Measurements from ENCODE around the gene BMP7. TPM values are rescaled to one million over a fixed set of nuclear protein-coding genes. Genes with fewer than 3 reads are reported as not detected.
"Not testable (repeated sequence)": the region's sequence is repeated elsewhere in the genome, so short reads cannot be mapped to it uniquely, and the experiment has no call there.

The BMP7 gene
- total RNA-seq, 1 donor from 2014 or later, result 3.7 TPM

DNA sequence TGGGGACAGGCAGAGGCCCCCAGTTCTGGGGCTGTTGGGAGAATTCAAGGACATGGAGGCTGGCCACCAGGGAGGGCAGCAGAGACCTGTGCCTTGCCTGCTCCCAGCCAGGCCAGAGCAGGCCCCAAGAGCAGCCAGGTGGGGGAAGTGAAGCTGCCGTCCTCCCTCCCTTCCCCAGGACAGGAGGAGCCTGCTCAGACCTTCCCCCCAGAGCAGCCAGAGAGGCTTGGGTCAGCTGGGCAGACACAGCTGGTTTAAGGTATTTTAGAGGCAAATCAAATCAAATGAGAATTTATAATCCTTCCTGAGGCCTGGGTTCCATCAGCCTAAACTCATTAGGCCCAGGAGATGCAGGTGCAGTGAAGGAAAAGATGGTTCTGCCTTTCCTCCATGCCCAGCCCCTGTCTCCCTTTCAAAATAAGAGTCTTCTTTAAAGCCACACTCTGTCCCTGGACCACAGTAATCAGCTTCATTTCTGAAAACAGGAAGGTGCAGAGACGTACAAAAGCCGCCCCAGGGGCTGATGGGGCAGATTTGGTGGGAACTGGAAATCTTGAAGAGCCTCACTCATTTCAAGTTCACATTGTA, 21.7 kb downstream of the BMP7 start:
- no peaks in the 10 kb centered on the region for H3K4me1 ChIP-seq (ENCODE audit: control insufficient read depth in 3 of 3, insufficient read depth in 3 of 3, low read length in 3 of 3)
- H3K27ac ChIP-seq (ENCODE audit: low read depth, low read length), result no peak overlapping the region
- H3K27me3 ChIP-seq (ENCODE audit: control insufficient read depth in 3 of 3, insufficient read depth in 3 of 3, low read length in 3 of 3), result peaks cover 0 to 16% (median 2%) of the 10 kb centered on the region in 3 donors
- H3K9me3 ChIP-seq (ENCODE audit: control insufficient read depth in 3 of 3, low read length in 3 of 3), result peaks cover 0 to 2% (median 0%) of the 10 kb centered on the region in 3 donors
- no peak overlapping the region for H3K9ac ChIP-seq (ENCODE audit: low read depth in 1 of 3, low read length in 3 of 3)
- H3K36me3 ChIP-seq (ENCODE audit: control insufficient read depth in 3 of 3, insufficient read depth in 3 of 3, low read length in 3 of 3), result no peaks in the 10 kb centered on the region
- H3K4me3 ChIP-seq (ENCODE audit: low read length in 3 of 3), result no peak overlapping the region

DNA sequence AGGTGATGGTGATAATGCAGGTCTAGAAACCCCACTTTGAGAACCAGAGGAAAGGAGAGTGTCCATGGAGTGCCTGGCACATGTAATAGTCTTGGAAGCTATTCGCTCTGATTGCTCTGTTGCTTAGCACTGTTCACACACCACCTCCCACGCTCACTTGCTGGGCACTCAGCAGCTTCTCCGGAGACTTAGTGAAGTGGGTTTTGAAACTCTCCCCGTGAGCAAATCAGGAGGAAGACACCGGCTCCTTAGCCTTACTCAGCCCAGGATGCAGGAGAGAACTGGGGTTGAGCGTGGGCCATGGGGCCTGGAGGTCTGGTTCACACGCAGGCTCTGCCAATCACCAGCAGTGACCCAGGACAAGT, 22.2 kb downstream of the BMP7 start:
- H3K4me3 ChIP-seq (ENCODE audit: low read length in 3 of 3), result no peak overlapping the region
- H3K27ac ChIP-seq (ENCODE audit: low read depth, low read length), result no peak overlapping the region
- H3K9me3 ChIP-seq (ENCODE audit: control insufficient read depth in 3 of 3, low read length in 3 of 3), result peaks cover 0 to 2% (median 0%) of the 10 kb centered on the region in 3 donors
- H3K4me1 ChIP-seq (ENCODE audit: control insufficient read depth in 3 of 3, insufficient read depth in 3 of 3, low read length in 3 of 3), result no peaks in the 10 kb centered on the region
- H3K9ac ChIP-seq (ENCODE audit: low read depth in 1 of 3, low read length in 3 of 3), result no peak overlapping the region
- peaks cover 0 to 11% (median 0%) of the 10 kb centered on the region in 3 donors for H3K27me3 ChIP-seq (ENCODE audit: control insufficient read depth in 3 of 3, insufficient read depth in 3 of 3, low read length in 3 of 3)
- H3K36me3 ChIP-seq (ENCODE audit: control insufficient read depth in 3 of 3, insufficient read depth in 3 of 3, low read length in 3 of 3), result no peaks in the 10 kb centered on the region

DNA sequence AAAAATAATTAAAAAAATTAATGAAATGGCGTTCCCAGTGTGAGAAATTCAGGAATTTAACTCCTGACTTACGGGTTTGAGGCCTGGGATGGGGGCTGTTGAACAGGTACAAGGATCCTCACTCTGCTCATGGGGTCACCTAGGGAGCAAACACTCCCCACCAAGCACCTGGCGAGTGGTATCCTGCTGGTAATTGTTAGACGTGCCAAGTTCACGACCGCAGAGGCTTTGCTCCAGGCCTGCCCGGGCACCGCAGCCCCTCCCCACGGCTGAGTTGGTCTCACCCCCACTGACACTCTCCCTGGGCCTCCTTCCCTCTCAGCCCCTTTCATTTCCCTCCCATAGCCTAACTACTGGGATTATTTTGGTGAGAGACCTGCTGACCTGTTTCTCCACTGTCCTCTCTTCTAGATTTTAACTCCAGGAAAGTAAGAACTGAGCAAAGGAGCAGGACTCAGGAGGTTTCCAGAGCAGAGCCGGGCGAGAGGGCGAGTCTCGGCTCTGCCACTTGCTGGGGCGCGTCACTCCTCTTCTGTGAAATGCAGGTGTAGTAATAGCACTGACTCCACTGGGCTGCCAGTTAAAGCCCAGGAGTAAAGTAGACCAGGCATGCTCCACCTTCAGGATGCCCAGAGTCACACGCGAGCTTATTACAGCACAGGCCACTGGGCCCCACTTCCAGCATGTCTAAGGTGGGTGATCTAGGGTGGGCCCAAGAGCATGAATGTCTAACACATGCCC, 22.8 kb downstream of the BMP7 start:
- Histone ChIP-seq H3K36me3 (ENCODE audit: control insufficient read depth in 3 of 3, insufficient read depth in 3 of 3, low read length in 3 of 3) (no peaks in the 10 kb centered on the region), H3K9me3 (ENCODE audit: control insufficient read depth in 3 of 3, low read length in 3 of 3) (peaks cover 0 to 2% (median 0%) of the 10 kb centered on the region in 3 donors), H3K9ac (ENCODE audit: low read depth in 1 of 3, low read length in 3 of 3) (no peak overlapping the region), H3K4me3 (ENCODE audit: low read length in 3 of 3) (no peak overlapping the region), H3K4me1 (ENCODE audit: control insufficient read depth in 3 of 3, insufficient read depth in 3 of 3, low read length in 3 of 3) (no peaks in the 10 kb centered on the region), H3K27me3 (ENCODE audit: control insufficient read depth in 3 of 3, insufficient read depth in 3 of 3, low read length in 3 of 3) (peaks cover 0 to 11% (median 0%) of the 10 kb centered on the region in 3 donors), H3K27ac (ENCODE audit: low read depth, low read length) (no peak overlapping the region)

DNA sequence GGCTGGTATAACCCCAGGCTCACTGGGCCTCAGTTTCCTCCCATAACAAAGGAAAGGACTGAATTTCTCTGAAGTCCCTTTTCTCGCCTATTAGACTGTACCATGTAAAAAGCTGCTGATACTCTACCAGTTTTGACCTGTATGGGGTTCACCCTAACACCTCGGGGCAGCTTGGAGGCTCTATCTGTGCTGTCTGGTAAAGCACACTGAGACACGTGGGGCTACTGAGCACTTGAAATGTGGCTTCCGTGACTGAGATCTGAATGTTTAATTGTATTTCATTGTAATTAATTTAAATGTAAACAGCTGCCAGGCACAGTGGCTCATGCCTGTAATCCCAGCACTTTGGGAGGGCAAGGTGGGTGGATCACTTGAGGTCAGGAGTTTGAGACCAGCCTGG, 24.0 kb downstream of the BMP7 start:
- Histone ChIP-seq H3K9me3 (ENCODE audit: control insufficient read depth in 3 of 3, low read length in 3 of 3) (no peaks in the 10 kb centered on the region), H3K27ac (ENCODE audit: low read depth, low read length) (no peak overlapping the region), H3K4me3 (ENCODE audit: low read length in 3 of 3) (no peak overlapping the region), H3K4me1 (ENCODE audit: control insufficient read depth in 3 of 3, insufficient read depth in 3 of 3, low read length in 3 of 3) (no peaks in the 10 kb centered on the region), H3K27me3 (ENCODE audit: control insufficient read depth in 3 of 3, insufficient read depth in 3 of 3, low read length in 3 of 3) (peaks cover 0 to 11% (median 0%) of the 10 kb centered on the region in 3 donors), H3K36me3 (ENCODE audit: control insufficient read depth in 3 of 3, insufficient read depth in 3 of 3, low read length in 3 of 3) (no peaks in the 10 kb centered on the region), H3K9ac (ENCODE audit: low read depth in 1 of 3, low read length in 3 of 3) (no peak overlapping the region)

DNA sequence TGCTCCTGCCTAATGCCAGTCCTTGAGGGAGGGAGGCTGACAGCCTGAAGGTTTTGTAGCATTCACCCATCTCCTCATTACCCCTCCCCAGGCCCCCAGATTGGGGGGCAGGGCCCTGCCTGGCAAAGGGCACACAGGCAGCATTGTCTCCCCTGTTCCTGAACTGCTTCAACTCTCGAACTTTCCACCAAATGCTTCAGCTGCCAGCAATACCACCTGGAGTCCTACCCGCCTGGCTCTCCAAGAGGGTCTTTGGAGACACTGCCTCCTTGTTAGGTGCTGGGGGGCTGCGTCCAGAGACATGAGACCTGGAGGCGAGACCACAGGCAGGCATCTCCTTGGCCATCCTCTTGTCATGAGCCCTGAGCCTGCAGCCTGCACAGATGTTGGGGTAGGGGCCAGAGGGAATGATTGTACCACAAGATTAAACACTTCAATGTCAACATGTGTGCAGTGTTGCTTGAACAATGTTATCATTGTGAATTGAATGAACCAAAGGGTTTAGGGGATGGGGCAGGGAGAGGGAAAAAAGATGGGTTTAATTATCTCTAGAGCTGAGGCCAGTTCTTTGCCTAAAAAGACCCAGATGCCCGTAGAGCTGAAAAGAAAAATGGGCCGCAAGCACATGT, 25.0 kb downstream of the BMP7 start:
- Histone ChIP-seq H3K9me3 (ENCODE audit: control insufficient read depth in 3 of 3, low read length in 3 of 3) (no peaks in the 10 kb centered on the region), H3K4me3 (ENCODE audit: low read length in 3 of 3) (no peak overlapping the region), H3K36me3 (ENCODE audit: control insufficient read depth in 3 of 3, insufficient read depth in 3 of 3, low read length in 3 of 3) (no peaks in the 10 kb centered on the region), H3K27ac (ENCODE audit: low read depth, low read length) (no peak overlapping the region), H3K27me3 (ENCODE audit: control insufficient read depth in 3 of 3, insufficient read depth in 3 of 3, low read length in 3 of 3) (peaks cover 0 to 15% (median under 1%) of the 10 kb centered on the region in 3 donors), H3K9ac (ENCODE audit: low read depth in 1 of 3, low read length in 3 of 3) (no peak overlapping the region), H3K4me1 (ENCODE audit: control insufficient read depth in 3 of 3, insufficient read depth in 3 of 3, low read length in 3 of 3) (no peaks in the 10 kb centered on the region)

DNA sequence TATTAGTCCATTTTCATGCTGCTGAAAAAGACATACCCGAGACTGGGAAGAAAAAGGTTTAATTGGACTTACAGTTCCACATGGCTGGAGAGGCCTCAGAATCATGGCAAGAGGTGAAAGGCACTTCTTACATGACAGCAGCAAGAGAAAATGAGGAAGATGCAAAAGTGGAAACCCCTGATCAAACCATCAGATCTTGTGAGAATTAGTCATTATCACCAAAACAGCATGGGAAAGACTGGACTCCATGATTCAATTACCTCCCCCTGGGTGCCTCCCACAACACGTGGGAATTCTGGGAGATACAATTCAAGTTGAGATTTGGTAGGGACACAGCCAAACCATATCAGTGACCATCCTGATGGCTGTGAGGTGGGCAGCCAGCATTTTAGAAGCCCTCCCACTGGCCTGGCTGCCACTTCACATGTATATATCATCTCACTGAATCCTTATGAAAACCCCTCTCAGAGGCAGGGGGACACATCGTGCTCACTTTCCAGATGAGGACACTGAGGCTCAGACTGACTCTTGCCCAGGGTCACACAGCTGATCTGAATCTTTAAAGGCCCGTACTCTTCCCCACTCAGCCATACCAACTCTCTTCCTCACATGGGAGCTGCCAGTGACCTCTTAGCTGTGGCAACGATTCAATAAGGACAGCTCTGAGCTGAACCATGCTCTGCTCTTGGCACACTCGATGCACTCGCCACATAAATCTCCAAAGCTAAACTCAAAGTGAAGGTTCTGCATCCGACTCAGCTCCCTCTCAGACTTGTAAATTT, 25.7 kb downstream of the BMP7 start:
- H3K9ac ChIP-seq (ENCODE audit: low read depth in 1 of 3, low read length in 3 of 3), result no peak overlapping the region
- no peaks in the 10 kb centered on the region for H3K4me1 ChIP-seq (ENCODE audit: control insufficient read depth in 3 of 3, insufficient read depth in 3 of 3, low read length in 3 of 3)
- no peaks in the 10 kb centered on the region for H3K36me3 ChIP-seq (ENCODE audit: control insufficient read depth in 3 of 3, insufficient read depth in 3 of 3, low read length in 3 of 3)
- H3K27ac ChIP-seq (ENCODE audit: low read depth, low read length), result no peak overlapping the region
- H3K27me3 ChIP-seq (ENCODE audit: control insufficient read depth in 3 of 3, insufficient read depth in 3 of 3, low read length in 3 of 3), result peaks cover 0 to 20% (median 7%) of the 10 kb centered on the region in 3 donors
- no peaks in the 10 kb centered on the region for H3K9me3 ChIP-seq (ENCODE audit: control insufficient read depth in 3 of 3, low read length in 3 of 3)
- H3K4me3 ChIP-seq (ENCODE audit: low read length in 3 of 3), result no peak overlapping the region

DNA sequence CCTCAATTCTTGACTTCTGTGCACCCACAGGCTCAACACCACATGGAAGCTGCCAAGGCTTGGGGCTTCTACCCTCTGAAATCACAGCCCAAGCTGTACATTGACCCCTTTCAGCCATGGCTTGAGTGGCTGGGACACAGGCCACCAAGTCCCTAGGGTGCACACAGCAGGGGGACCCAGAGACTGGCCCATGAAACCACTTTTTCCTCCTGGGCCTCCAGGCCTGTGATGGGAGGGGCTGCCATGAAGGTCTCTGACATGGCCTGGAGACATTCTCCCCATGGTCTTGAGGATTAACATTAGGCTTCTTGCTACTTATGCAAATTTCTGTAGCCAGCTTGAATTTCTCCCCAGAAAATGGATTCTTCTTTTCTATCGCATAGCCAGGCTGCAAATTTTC, 26.7 kb downstream of the BMP7 start:
- not testable (repeated sequence) for H3K9ac ChIP-seq (ENCODE audit: low read depth in 1 of 3, low read length in 3 of 3); H3K4me3 ChIP-seq (ENCODE audit: low read length in 3 of 3); H3K4me1 ChIP-seq (ENCODE audit: control insufficient read depth in 3 of 3, insufficient read depth in 3 of 3, low read length in 3 of 3); H3K27ac ChIP-seq (ENCODE audit: low read depth, low read length); H3K36me3 ChIP-seq (ENCODE audit: control insufficient read depth in 3 of 3, insufficient read depth in 3 of 3, low read length in 3 of 3); H3K9me3 ChIP-seq (ENCODE audit: control insufficient read depth in 3 of 3, low read length in 3 of 3)
- peaks cover 3 to 26% (median 15%) of the 10 kb centered on the region in 3 donors for H3K27me3 ChIP-seq (ENCODE audit: control insufficient read depth in 3 of 3, insufficient read depth in 3 of 3, low read length in 3 of 3)

DNA sequence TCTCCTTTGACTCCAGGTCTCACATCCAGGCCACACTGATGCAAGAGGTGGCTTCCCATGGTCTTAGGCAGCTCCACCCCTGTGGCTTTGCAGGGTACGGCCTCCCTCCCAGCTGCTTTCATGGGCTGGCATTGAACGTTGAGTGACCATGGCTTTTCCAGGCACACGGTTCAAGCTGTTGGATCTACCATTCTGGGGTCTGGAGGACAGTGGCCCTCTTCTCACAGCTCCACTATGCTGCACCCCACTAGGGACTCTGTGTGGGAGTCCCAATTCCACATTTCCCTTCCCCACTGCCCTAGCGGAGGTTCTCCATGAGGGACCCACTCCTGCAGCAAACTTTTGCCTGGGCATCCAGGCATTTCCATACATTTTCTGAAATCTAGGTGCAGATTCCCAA, 27.1 kb downstream of the BMP7 start:
- not testable (repeated sequence) for H3K9ac ChIP-seq (ENCODE audit: low read depth in 1 of 3, low read length in 3 of 3); H3K4me3 ChIP-seq (ENCODE audit: low read length in 3 of 3)
- peaks cover 4 to 27% (median 15%) of the 10 kb centered on the region in 3 donors for H3K27me3 ChIP-seq (ENCODE audit: control insufficient read depth in 3 of 3, insufficient read depth in 3 of 3, low read length in 3 of 3)

DNA sequence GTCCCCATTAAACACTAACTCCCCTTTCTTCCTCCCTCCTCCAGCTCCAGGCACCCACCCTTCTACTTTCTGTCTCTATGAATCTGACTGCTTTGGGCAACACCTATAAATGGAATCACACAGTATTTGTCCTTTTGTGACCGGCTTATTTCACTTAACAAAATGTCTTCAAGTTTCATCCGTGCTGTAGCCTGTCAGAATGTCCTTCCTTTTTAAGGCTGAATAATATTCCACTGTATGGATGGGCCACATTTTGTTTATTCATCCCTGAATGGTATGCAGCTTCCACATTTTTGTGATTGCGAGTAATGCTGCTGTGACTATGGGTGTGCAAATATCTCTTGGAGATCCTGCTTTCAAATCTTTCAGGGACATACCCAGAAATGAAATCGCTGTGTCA, 28.4 kb downstream of the BMP7 start:
- Histone ChIP-seq H3K9ac (ENCODE audit: low read depth in 1 of 3, low read length in 3 of 3) (no peak overlapping the region), H3K36me3 (ENCODE audit: control insufficient read depth in 3 of 3, insufficient read depth in 3 of 3, low read length in 3 of 3) (no peaks in the 10 kb centered on the region), H3K9me3 (ENCODE audit: control insufficient read depth in 3 of 3, low read length in 3 of 3) (no peaks in the 10 kb centered on the region), H3K4me1 (ENCODE audit: control insufficient read depth in 3 of 3, insufficient read depth in 3 of 3, low read length in 3 of 3) (no peaks in the 10 kb centered on the region), H3K27ac (ENCODE audit: low read depth, low read length) (no peak overlapping the region), H3K27me3 (ENCODE audit: control insufficient read depth in 3 of 3, insufficient read depth in 3 of 3, low read length in 3 of 3) (peaks cover 4 to 31% (median 15%) of the 10 kb centered on the region in 3 donors), H3K4me3 (ENCODE audit: low read length in 3 of 3) (no peak overlapping the region)

More for the DNA sequence above, 27.1 kb downstream of the BMP7 start:
- H3K36me3 ChIP-seq (ENCODE audit: control insufficient read depth in 3 of 3, insufficient read depth in 3 of 3, low read length in 3 of 3); H3K9me3 ChIP-seq (ENCODE audit: control insufficient read depth in 3 of 3, low read length in 3 of 3); H3K27ac ChIP-seq (ENCODE audit: low read depth, low read length); H3K4me1 ChIP-seq (ENCODE audit: control insufficient read depth in 3 of 3, insufficient read depth in 3 of 3, low read length in 3 of 3): not testable (repeated sequence)
